ENCODE results near the gene RRAS2. TPM values are rescaled to one million over a fixed set of nuclear protein-coding genes. Genes with fewer than 3 reads are reported as not detected.

Gene RRAS2
- total and polyA plus RNA-seq, 8 donors, result 44.2 to 67.4 (median 58.4) TPM

- Histone ChIP-seq H3K9me3 (no peaks in the 10 kb centered on the region), H3K36me3 (no peaks in the 10 kb centered on the region), H3K4me1 (peaks cover 0 to 29% of the 10 kb centered on the region in 2 donors), H3K27me3 (no peaks in the 10 kb centered on the region), H3K4me3 (no peak overlapping the region), H3K27ac (no peak overlapping the region)
- ATAC-seq (no peak), DNase-seq (no peak)
- no peak for TF ChIP-seq CTCF (IDR thresholded peaks at IDR 0.05)
- intact Hi-C loops (cut with DNase I), result no loop called here
These were observed 53.3 kb downstream of the RRAS2 start for GRCh38 chr11:14305649-14306048.

- no peak for TF ChIP-seq CTCF (IDR thresholded peaks at IDR 0.05)
- intact Hi-C loops (cut with DNase I), result loop anchor here in 1 of 2 donors (5.0 kb wide), 1 partner anchor 153 kb away; no protein-coding TSS in a partner anchor
- Histone ChIP-seq H3K9me3 (no peaks in the 10 kb centered on the region), H3K4me3 (no peak overlapping the region), H3K4me1 (peaks cover 6 to 27% of the 10 kb centered on the region in 2 donors), H3K36me3 (no peaks in the 10 kb centered on the region), H3K27me3 (no peaks in the 10 kb centered on the region), H3K27ac (no peak overlapping the region)
- ATAC-seq, result no peak
- DNase-seq, result peak in 1 of 4 donors; percentile 32
These were observed 54.4 kb downstream of the RRAS2 start for GRCh38 chr11:14304601-14305000.

- H3K4me1 ChIP-seq, result peaks cover 6 to 11% of the 10 kb centered on the region in 2 donors
- ATAC-seq, result peak; percentile 98
- TF ChIP-seq CTCF (IDR thresholded peaks at IDR 0.05), result peak; percentile 69 to 70
These were observed 58.2 kb downstream of the RRAS2 start for GRCh38 chr11:14300661-14301304.

GRCh38 chr11:14299921-14300320 is 59.1 kb downstream of the RRAS2 start:
- intact Hi-C loops (cut with DNase I), result loop anchor here in 1 of 2 donors (5.0 kb wide), 1 partner anchor 157 kb away; no protein-coding TSS in a partner anchor
- DNase-seq (no peak), ATAC-seq (peak; percentile 15)
- Histone ChIP-seq H3K4me1 (peaks cover 6 to 11% of the 10 kb centered on the region in 2 donors), H3K27me3 (no peaks in the 10 kb centered on the region), H3K9me3 (no peaks in the 10 kb centered on the region), H3K4me3 (no peak overlapping the region), H3K27ac (no peak overlapping the region), H3K36me3 (no peaks in the 10 kb centered on the region)
- no peak for TF ChIP-seq CTCF (IDR thresholded peaks at IDR 0.05)

More at GRCh38 chr11:14300661-14301304, 58.2 kb downstream of the RRAS2 start:
- Histone ChIP-seq H3K36me3 (no peaks in the 10 kb centered on the region), H3K9me3 (no peaks in the 10 kb centered on the region), H3K27ac (no peak overlapping the region), H3K4me3 (no peak overlapping the region), H3K27me3 (no peaks in the 10 kb centered on the region)
- peak in 2 of 4 donors; percentile 45 to 55 for DNase-seq
- intact Hi-C loops (cut with DNase I), result loop anchor here in 1 of 2 donors (5.0 kb wide), 1 partner anchor 157 kb away; no protein-coding TSS in a partner anchor

- no peak for TF ChIP-seq CTCF (IDR thresholded peaks at IDR 0.05)
- Histone ChIP-seq H3K27me3 (no peaks in the 10 kb centered on the region), H3K4me1 (no peaks in the 10 kb centered on the region), H3K36me3 (peaks cover 0 to 3% of the 10 kb centered on the region in 2 donors), H3K4me3 (no peak overlapping the region), H3K9me3 (no peaks in the 10 kb centered on the region), H3K27ac (no peak overlapping the region)
- intact Hi-C loops (cut with DNase I), result no loop called here
- DNase-seq (no peak), ATAC-seq (no peak)
These were observed 68.6 kb downstream of the RRAS2 start for GRCh38 chr11:14290422-14290821.

Measured in left lung (tissue), 10 donors.